ENCODE results near the gene HNMT.

Gene HNMT

DNA sequence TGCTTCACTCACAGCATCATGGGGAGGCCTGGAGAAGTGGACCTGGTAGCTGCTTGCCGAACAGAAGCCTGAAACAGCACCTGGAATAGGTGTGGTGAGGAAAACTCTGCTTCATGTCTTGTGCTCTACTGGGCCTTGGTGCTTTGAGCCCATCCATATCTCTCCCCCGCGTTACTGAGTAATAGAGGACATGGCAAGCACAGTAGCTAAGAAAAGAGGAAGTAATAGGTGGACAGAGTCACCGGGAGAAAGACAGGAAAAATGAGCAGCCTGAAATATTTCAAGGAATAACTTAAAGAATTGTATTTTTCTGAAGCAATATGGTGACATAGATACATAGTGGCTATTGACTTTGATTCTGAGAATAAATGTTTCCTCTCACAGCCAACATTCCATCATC, 14.0 kb upstream of the HNMT start:
- no peak for TF ChIP-seq JUND (IDR thresholded peaks at IDR 0.05; ENCODE audit: low read depth)
- in situ Hi-C loops (cut with HindIII; ENCODE audit: low pct_unique_long_range_greater_than_20kb, low sequenced_read_pairs), result no loop called here
- DNase-seq (ENCODE audit: low read depth in 1 of 2, low spot score in 1 of 2), result no peak

DNA sequence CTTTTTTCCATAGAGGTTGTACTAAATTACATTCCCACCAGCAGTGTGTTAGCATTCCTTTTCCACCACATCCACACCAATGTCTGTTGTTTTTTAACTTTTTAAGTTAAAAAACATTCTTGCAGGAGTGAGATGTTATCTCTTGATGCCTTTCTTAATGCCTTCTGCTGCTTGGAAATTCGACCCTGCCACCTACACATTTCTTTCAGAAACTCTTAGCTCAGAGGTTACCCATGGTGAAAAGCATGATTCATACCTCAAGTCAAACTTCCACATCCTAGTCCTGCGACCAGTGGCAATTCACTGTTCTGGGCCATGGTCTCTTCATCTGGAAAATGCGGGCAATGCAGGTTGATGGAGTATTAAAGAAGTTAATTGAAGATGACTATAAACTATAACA, 12.7 kb upstream of the HNMT start:
- in situ Hi-C loops (cut with HindIII; ENCODE audit: low pct_unique_long_range_greater_than_20kb, low sequenced_read_pairs), result no loop called here
- no peak for DNase-seq (ENCODE audit: low read depth in 1 of 2, low spot score in 1 of 2)
- TF ChIP-seq JUND (IDR thresholded peaks at IDR 0.05; ENCODE audit: low read depth), result no peak

DNA sequence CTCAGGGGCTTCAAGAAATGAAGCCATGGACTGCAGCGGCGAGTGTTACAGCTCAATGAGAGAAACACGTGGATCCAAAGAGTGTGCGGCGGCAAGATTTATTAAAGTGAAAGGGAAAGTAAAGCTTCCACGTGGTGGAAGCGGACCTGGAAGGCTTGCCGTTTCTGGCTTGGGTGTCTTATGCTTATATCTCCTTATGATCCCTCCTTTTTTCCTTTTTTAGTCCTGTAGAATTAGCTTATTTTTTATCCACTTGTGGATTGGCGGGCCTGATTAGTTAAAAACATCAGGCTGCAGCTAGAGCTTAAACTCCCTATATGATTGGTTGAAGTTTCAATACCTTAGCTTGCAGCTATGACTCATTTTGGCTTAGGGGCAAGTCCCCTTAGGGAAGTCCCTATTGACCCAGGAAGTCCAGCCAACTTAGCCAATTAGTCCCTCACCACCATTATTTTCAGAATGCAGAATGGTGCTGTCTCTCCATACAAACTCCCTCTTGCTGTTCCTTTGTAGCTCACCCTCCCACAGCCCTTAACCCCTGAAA, 11.6 kb upstream of the HNMT start:
- DNase-seq (ENCODE audit: low read depth in 1 of 2, low spot score in 1 of 2), result peak in 1 of 2 experiments; percentile 53
- in situ Hi-C loops (cut with HindIII; ENCODE audit: low pct_unique_long_range_greater_than_20kb, low sequenced_read_pairs), result no loop called here
- TF ChIP-seq JUND (IDR thresholded peaks at IDR 0.05; ENCODE audit: low read depth), result no peak

DNA sequence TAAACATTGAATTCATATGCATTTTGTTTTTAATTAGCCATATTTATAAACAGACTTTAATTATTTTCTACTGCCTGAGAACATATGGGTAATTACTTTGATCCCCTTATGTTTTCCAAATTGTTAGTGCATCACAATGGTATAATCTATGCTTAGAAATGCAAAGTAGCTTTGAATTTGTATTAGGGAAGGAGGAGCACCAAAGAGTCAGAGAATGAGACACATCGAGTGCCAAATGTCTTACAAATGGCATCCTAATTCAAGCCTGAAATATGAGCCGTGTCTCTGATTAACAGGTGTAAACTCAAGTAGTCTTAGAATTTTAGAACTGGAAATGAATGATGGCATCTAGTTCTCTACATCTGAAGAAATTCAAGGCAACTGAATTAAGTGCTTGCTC, 8.7 kb upstream of the HNMT start:
- no peak for TF ChIP-seq JUND (IDR thresholded peaks at IDR 0.05; ENCODE audit: low read depth)
- in situ Hi-C loops (cut with HindIII; ENCODE audit: low pct_unique_long_range_greater_than_20kb, low sequenced_read_pairs), result no loop called here
- no peak for DNase-seq (ENCODE audit: low read depth in 1 of 2, low spot score in 1 of 2)

DNA sequence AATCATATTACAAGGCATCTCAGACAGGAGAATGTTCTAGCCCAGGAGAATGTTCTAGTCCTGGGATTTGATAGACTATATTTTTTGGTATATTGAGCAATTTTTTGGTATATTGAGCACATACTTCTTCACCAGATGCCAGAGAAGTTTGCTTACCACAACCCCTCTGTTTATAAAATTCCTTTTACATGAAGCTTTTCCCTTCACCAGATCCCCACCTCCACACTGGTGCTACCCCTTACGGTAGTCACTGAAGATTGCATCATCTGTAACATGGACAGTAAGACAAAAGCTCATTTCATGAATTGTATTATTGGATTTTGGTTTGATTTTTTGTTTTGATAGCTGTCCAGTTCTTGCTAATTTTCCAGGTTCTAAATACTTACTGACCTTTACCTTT, 7.2 kb upstream of the HNMT start:
- DNase-seq (ENCODE audit: low read depth in 1 of 2, low spot score in 1 of 2), result no peak
- no peak for TF ChIP-seq JUND (IDR thresholded peaks at IDR 0.05; ENCODE audit: low read depth)
- in situ Hi-C loops (cut with HindIII; ENCODE audit: low pct_unique_long_range_greater_than_20kb, low sequenced_read_pairs), result no loop called here

DNA sequence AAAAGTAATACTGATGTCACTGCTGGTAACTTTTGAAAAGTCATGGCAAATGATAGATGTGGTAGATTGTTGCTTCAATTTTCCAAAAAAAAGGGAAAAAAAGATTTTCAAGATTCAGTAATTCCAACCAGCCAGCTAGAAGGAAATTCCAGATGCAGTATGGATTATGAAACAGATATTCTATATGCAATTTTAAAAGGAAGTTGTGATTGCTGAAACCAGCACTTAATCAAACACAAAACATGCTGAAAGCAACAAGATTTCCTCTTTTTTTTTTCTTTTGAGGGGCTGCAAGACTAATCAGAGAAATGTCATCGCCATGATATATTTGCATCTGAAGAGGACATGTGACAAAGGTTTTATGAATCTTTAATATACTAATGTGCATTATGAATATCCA, 5.1 kb upstream of the HNMT start:
- no peak for DNase-seq (ENCODE audit: low read depth in 1 of 2, low spot score in 1 of 2)
- TF ChIP-seq JUND (IDR thresholded peaks at IDR 0.05; ENCODE audit: low read depth), result no peak
- in situ Hi-C loops (cut with HindIII; ENCODE audit: low pct_unique_long_range_greater_than_20kb, low sequenced_read_pairs), result no loop called here

DNA sequence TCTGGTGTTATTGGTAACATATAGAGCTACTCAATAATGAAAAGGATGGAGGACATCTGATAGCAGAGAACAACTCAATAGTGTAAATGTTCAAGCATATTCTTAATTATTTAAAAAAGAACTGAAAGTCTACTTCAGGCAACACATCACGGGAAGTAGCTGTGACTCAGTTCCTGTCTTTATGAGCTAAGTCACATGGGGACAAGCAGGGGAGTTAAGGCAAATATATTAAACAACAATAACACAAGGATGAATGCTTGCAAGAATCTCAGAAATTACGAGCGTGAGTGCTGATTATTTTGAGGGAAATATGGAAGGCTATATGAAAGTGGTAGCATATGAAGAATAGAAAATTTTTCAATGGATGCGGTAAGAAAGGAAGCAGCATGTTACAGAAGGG, 4.0 kb upstream of the HNMT start:
- in situ Hi-C loops (cut with HindIII; ENCODE audit: low pct_unique_long_range_greater_than_20kb, low sequenced_read_pairs), result no loop called here
- no peak for DNase-seq (ENCODE audit: low read depth in 1 of 2, low spot score in 1 of 2)
- TF ChIP-seq JUND (IDR thresholded peaks at IDR 0.05; ENCODE audit: low read depth), result no peak

DNA sequence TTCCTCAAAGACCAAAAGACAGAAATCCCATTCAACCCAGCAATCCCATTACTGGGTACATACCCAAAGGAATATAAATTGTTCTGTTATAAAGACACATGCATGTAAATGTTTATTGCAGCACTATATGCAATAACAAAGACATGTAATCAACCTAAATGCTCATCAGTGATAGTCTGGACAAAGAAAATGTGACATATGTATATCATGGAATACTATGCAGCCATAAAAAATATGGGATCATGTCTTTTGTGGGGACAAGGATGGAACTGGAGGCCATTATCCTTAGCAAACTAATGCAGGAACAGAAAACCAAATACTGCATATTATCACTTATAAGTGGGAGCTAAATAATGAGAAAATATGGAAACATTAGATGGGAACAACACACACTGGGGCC, 2.7 kb upstream of the HNMT start:
- DNase-seq (ENCODE audit: low read depth in 1 of 2, low spot score in 1 of 2), result no peak
- TF ChIP-seq JUND (IDR thresholded peaks at IDR 0.05; ENCODE audit: low read depth), result no peak
- in situ Hi-C loops (cut with HindIII; ENCODE audit: low pct_unique_long_range_greater_than_20kb, low sequenced_read_pairs), result no loop called here

DNA sequence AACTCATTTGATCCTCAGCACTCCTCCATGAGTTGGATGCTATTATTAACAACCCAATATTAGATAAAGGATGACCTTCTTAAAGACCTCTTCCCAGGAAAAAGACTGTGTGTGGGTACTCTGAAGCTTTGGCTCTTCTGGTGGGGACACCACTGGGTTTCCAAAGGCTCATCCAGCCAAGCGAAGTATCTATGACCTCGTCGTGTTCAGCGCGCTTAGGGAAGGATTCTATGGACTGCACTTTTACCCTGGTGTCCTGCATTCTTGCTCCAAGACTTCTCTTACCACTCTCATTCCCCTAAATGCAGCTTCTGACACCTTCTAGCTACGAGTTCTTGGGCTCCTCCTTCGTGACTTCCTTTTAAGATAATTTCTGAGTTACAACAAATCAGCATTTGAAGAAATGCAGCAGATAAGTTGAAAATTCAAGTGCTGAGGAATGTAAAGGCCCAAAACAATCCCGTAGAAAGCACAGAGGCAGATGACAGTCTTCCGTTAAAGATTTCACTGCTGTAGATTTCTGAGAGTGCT, 673 bp upstream of the HNMT start:
- DNase-seq (ENCODE audit: low read depth in 1 of 2, low spot score in 1 of 2), result no peak
- no peak for TF ChIP-seq JUND (IDR thresholded peaks at IDR 0.05; ENCODE audit: low read depth)
- in situ Hi-C loops (cut with HindIII; ENCODE audit: low pct_unique_long_range_greater_than_20kb, low sequenced_read_pairs), result no loop called here

DNA sequence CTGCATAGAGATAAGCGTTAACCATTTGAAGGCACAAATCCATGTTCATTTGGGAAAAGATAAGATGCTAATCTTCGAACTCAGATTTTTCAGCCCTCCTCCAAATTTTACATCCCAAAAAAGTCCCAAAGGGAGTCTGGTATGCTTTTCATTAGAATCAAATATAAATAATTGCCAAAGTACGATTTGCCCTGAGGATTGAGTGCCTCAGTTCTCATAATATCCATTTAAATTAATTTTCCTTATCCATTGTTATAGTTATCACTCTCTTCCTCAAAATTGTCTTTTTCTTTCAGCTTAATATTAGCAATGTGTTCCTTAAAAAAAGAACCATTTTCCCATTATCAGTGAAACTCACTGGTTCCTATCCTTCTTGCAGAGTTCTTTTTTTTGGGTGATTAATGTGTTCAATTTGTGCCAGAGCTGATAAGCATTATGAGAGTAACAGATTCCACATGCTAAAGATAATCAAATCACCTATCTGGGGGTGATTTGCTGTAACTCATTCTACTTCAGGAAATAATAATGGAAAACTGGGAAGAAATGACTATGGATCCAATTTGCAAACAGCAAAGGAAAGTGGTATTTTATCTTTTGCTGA, 686 bp downstream of the HNMT start:
- DNase-seq (ENCODE audit: low read depth in 1 of 2, low spot score in 1 of 2), result no peak
- in situ Hi-C loops (cut with HindIII; ENCODE audit: low pct_unique_long_range_greater_than_20kb, low sequenced_read_pairs), result no loop called here
- no peak for TF ChIP-seq JUND (IDR thresholded peaks at IDR 0.05; ENCODE audit: low read depth)

DNA sequence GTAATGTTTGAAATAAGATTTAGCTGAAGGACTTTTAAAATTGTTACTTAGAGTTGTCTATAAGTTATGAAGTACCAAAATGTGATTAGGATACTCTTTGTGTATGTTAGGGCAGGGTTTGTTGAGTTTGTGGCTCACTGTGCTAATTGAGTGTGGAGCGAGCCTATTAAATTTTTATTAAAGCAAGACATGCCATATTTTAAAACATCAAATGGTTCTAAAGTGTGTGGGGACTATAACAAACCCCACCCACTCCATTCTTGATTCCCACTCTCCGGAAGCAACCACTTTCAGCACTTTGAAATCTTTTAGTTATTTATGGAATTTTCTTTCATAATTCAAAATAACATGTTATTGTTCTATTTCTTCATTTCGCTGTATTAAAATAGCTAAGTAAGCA, 1.8 kb downstream of the HNMT start:
- in situ Hi-C loops (cut with HindIII; ENCODE audit: low pct_unique_long_range_greater_than_20kb, low sequenced_read_pairs), result no loop called here

DNA sequence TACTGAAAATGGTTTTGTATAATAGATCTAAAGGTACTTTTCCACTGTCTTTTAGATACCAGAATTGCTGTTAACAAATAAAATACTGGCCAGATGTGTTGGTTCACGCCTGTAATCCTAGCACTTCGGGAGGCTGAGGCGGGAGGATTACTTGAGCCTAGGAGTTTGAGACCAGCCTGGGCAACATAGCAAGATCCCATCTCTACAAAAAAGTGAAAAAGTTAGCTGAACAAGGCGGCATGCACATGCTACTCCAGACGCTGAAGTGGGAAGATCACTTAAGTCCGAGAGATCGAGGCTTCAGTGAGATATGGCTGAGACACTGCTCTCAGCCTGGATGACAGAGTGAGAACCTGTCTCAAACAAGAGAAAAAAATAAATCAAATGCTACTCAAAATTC, 2.8 kb downstream of the HNMT start:
- TF ChIP-seq JUND (IDR thresholded peaks at IDR 0.05; ENCODE audit: low read depth), result no peak
- DNase-seq (ENCODE audit: low read depth in 1 of 2, low spot score in 1 of 2), result no peak
- in situ Hi-C loops (cut with HindIII; ENCODE audit: low pct_unique_long_range_greater_than_20kb, low sequenced_read_pairs), result no loop called here

More for the DNA sequence above, 1.8 kb downstream of the HNMT start:
- TF ChIP-seq JUND (IDR thresholded peaks at IDR 0.05; ENCODE audit: low read depth), result no peak
- DNase-seq (ENCODE audit: low read depth in 1 of 2, low spot score in 1 of 2), result no peak

DNA sequence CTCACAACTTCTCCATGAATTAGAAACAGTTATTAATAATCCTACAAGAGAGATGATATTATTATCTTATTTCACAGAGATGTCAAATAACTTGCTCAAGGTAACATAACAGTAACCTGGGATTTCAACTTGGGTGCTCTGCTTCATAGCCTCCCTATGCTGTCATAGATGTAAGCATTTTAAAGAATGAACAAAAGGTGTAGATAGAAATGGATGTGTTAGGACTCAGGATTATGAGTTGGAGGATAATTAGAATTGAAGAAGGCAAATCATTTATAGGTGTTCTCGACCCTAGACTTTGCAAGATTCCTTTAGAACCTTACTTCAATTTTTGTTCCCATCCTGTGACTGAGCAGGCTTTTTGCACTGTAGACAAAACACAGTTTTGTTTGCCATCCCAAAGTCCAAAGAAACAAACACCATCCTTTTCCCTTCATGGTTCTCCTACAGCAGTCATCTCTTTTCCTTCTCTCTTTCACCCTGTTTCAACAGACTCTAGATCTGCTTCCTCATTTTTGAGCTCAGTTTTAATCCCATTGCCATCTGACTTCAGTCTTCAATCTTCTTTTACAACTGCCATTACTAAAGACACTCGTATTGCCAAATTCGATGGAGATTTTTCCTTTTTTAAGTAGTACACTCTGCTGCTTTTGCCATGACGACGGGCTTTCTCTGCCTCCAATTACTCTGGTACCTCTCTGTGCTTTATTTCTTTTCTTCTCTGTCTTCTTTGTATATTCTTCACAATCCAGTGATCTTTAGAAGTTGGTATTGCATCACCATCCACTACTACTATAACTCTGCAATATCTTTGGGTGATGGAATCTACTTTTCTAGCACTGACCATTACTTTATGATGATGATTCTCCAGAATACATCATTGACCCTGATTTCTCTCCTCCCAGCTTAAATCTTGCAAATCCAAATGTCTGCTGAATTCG, 4.5 kb downstream of the HNMT start:
- no peak for DNase-seq (ENCODE audit: low read depth in 1 of 2, low spot score in 1 of 2)
- in situ Hi-C loops (cut with HindIII; ENCODE audit: low pct_unique_long_range_greater_than_20kb, low sequenced_read_pairs), result no loop called here
- no peak for TF ChIP-seq JUND (IDR thresholded peaks at IDR 0.05; ENCODE audit: low read depth)
